ENCODE results near the gene NTNG1.

Gene NTNG1

GRCh38 chr1:107139833-107140702, 771 bp upstream of the NTNG1 start:
- H3K27me3 ChIP-seq = no peaks in the 10 kb centered on the region
- DNase-seq = peak; percentile 34
- H3K9me3 ChIP-seq = no peaks in the 10 kb centered on the region
- peak overlapping the region; percentile 68 for H3K4me3 ChIP-seq (ENCODE audit: low read depth, low read length)
- no peaks in the 10 kb centered on the region for H3K4me1 ChIP-seq
- no peaks in the 10 kb centered on the region for H3K36me3 ChIP-seq
- TF ChIP-seq, protein P1, sequence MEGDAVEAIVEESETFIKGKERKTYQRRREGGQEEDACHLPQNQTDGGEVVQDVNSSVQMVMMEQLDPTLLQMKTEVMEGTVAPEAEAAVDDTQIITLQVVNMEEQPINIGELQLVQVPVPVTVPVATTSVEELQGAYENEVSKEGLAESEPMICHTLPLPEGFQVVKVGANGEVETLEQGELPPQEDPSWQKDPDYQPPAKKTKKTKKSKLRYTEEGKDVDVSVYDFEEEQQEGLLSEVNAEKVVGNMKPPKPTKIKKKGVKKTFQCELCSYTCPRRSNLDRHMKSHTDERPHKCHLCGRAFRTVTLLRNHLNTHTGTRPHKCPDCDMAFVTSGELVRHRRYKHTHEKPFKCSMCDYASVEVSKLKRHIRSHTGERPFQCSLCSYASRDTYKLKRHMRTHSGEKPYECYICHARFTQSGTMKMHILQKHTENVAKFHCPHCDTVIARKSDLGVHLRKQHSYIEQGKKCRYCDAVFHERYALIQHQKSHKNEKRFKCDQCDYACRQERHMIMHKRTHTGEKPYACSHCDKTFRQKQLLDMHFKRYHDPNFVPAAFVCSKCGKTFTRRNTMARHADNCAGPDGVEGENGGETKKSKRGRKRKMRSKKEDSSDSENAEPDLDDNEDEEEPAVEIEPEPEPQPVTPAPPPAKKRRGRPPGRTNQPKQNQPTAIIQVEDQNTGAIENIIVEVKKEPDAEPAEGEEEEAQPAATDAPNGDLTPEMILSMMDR (IDR thresholded peaks at IDR 0.05; ENCODE audit: low read depth, low read length) = no peak

- DNase-seq = peak; percentile 40
- peak overlapping the region; percentile 82 for H3K4me3 ChIP-seq (ENCODE audit: low read depth, low read length)
- no peaks in the 10 kb centered on the region for H3K36me3 ChIP-seq
- 0 out of 2 replicates have a peak, but pooled peaks cover 2% of the 10 kb centered on the region for H3K4me1 ChIP-seq
- H3K9me3 ChIP-seq = no peaks in the 10 kb centered on the region
- TF ChIP-seq, protein P1 (IDR thresholded peaks at IDR 0.05; ENCODE audit: low read depth, low read length) = no peak
- no peaks in the 10 kb centered on the region for H3K27me3 ChIP-seq
Observed at GRCh38 chr1:107141491-107142126, 770 bp downstream of the NTNG1 start.

- TF ChIP-seq, protein P1 (IDR thresholded peaks at IDR 0.05; ENCODE audit: low read depth, low read length) = peak; percentile 62
- no peaks in the 10 kb centered on the region for H3K36me3 ChIP-seq
- H3K4me1 ChIP-seq = 0 out of 2 replicates have a peak, but pooled peaks cover 2% of the 10 kb centered on the region
- peak; percentile 16 for DNase-seq
- peak overlapping the region; percentile 82 for H3K4me3 ChIP-seq (ENCODE audit: low read depth, low read length)
- H3K27me3 ChIP-seq = no peaks in the 10 kb centered on the region
- no peaks in the 10 kb centered on the region for H3K9me3 ChIP-seq
Observed at GRCh38 chr1:107142140-107142542, 1.3 kb downstream of the NTNG1 start.

DNA sequence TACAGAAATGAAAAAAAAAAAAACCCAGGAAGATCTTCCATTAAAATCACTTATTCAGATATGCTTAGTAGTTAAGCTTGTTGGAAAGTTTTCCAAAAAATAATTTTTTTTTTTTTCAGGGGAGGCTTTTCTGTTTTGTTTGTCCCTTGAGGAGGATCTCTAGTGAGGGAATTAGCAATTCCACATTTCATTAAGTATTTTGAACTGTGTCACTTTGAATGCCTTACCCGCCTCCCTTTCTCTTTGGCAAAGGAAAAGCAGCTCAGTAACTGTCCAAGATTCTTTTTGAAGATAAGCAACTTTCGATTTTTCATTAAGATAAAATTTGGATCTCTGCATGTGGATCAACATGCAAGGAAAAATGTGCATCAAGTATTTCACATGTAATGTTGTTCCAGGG, 1.8 kb downstream of the NTNG1 start:
- no peaks in the 10 kb centered on the region for H3K27me3 ChIP-seq
- TF ChIP-seq, protein P1 (IDR thresholded peaks at IDR 0.05; ENCODE audit: low read depth, low read length) = no peak
- DNase-seq = no peak
- H3K36me3 ChIP-seq = no peaks in the 10 kb centered on the region
- no peaks in the 10 kb centered on the region for H3K9me3 ChIP-seq
- H3K4me1 ChIP-seq = 0 out of 2 replicates have a peak, but pooled peaks cover 2% of the 10 kb centered on the region
- no peak overlapping the region for H3K4me3 ChIP-seq (ENCODE audit: low read depth, low read length)

GRCh38 chr1:107145637-107146036, 4.8 kb downstream of the NTNG1 start:
- TF ChIP-seq, protein P1 (IDR thresholded peaks at IDR 0.05; ENCODE audit: low read depth, low read length) = no peak
- Histone ChIP-seq H3K4me3 (ENCODE audit: low read depth, low read length) (no peak overlapping the region), H3K4me1 (0 out of 2 replicates have a peak, but pooled peaks cover 2% of the 10 kb centered on the region), H3K36me3 (no peaks in the 10 kb centered on the region), H3K9me3 (no peaks in the 10 kb centered on the region), H3K27me3 (no peaks in the 10 kb centered on the region)
- DNase-seq = no peak
